KBM-7 (cell line): ENCODE results near the gene CELF2.
A peak's percentile ranks its signal among the peaks of the same experiment; 100 is the strongest.

ENCODE experiments used
- DNase-seq: peaks from one replicate; pipeline ENCODE4 v3.0.0-alpha.2; 2015
- in situ Hi-C: fragments of 300-500 bp; cut with MboI; formaldehyde crosslinking; loops from 2 replicates; pipeline ENCODE4 v1.14.3; 2020; ENCODE audit warnings: low sequenced_read_pairs, low pct_unique_long_range_greater_than_20kb, mixed read lengths

The CELF2 gene

DNA sequence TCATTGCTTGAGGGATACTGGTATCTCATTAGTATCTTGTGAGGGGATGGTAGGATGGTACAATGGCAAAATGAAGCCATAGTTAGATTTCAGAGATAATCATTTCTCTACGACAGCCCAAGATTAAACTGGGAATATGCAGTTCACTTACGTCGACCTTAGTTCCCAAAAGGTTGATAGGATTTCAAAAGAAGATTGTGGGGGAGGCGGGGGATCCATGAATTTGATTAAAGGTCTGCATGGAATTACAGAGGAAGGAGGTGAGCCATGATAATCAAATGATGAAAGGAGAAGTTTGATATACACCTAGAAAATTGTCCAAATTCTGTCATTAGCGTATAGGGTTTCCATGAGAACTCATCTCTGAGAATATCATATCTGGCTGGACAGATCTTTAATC lies 206.6 kb downstream of the CELF2 start:
- DNase-seq: no peak
- in situ Hi-C loops: no loop called here

DNA sequence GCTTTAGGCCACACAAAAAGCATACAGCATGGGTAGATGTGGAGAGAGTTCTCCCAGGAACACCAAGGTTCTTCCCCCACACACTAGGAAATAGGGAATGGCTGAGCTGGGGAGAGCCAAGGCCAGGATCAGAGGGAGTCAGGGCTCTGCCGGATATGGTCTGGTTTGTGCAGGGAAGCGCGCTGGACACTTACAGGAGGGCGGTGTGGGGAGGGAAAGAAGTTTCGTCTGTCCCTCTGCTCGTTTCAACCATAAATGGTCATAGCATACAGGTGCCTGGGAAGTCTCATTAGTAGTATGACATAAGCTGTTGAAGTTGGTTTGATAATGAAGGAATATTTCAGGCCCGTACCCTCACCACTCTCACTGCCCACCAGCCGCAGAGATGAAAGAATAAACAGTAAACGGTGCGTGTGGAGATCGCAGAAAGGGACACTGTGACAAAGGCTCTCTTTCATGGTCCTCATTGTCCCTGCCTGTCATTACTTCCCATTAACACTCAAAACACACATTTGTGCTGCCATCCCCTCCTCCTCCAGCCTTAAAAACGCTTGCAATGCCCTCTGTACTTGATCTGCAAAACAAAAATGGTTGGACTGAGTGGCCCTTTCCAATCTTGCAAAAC lies 207.2 kb downstream of the CELF2 start:
- in situ Hi-C loops: no loop called here

DNA sequence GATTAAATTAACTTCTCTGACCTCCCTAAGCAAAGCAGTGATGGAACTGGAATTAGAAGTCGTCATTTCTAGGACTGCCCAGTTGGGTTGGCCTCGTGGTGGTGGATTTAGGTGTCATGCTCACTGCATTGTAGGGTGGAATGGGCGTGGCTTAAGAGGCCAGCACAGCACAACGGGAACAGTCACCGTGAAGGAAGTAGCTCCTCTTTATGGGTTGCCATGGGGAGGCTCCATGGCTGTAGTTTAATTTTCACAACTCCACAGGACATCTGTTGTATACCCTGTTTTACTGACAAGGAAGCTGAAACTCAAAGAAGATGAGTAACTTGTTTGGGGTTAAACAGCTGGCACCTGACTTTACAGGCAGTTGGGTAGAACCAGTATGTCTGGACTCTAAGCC lies 208.3 kb downstream of the CELF2 start:
- in situ Hi-C loops: no loop called here
- DNase-seq: peak; percentile 72

More for the DNA sequence above, 207.2 kb downstream of the CELF2 start:
- no peak for DNase-seq

DNA sequence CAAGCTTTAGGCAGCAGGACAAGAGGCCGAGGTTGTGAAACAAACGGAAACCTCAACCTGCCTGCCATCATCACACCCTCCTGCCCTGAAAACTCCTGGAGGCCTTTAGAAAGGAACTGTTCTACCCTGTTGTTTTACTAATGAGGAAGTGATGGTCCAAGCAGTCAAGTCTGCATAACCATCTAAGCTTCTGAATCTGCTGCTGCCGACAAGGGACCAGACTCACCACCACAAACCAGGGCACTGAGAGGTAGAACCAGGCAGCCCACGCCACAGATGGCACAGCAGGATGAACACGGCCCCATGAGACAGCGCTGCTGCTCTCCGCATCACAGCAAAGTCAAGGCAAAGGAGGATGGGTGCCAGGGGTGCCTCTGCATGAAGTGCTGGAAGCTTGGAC lies 209.4 kb downstream of the CELF2 start:
- no peak for DNase-seq
- in situ Hi-C loops: no loop called here

DNA sequence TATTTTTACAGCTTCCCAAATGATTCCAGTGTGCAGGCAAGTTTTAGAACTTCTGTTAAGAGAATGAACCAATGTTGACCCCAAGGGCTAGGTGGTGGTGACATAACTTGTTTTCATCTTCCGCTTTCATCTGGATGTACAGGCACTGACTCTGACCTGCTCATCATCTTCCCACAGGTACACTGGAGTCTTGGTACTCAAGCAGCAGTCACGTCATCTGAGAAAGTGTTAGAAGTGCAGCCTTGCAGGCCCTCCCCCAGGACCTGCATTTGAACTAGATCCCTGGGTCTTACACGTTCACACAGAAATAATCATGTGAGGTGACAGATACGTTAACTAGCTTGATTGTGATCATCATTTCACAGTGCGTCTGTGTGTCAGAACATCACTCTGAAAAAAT lies 212.2 kb downstream of the CELF2 start:
- DNase-seq: no peak
- in situ Hi-C loops: no loop called here

DNA sequence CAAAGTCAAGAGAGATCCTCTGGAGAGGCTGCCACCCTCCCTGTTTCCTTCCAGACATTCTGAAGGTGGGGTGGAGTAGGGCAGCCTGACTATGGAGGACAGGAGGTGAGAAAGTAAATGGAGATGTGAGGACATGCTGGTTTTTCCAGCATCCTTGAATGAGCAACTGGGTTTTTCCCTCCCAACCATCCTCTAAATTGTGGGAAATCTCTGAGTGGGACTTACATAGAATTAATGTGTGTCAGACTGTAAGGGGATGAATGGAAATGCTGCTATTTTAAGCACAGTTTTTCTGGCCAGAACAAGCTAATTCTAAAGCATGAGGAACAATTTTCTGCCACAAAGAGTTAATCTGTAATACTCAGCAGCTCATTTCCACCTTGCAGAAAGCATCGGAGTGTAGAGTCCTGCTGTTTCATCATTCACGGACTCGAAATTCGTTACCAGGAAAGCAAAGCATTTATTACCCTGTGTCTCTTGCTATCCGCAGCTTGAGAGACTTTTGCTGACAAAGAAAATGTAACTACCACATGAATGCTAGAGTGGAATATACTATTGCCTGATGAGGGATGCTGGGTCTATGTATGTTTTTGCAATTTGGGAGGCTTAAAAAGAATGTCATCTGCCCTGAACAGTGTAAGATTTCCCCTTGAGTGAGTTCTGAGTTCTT lies 213.0 kb downstream of the CELF2 start:
- no peak for DNase-seq
- in situ Hi-C loops: no loop called here

DNA sequence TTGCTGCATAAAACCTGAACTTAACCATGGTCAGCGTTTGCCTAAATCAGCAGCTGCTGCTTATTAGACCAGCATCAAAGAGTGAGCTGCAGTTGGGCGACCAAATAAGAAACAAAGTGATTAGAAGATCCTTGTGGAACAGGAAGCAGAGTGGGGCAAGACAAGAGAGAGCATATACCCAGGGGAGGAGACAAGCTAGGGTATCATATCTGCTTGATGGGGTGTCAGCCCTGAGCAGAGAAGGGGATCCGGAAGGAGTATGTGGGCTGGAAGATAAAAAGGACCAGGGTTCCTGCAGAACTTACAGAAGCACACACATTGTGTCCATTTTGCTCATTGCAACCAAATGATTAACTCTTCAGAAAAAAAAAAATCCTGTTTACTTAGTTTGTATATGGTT lies 213.6 kb downstream of the CELF2 start:
- in situ Hi-C loops: no loop called here
- DNase-seq: no peak

DNA sequence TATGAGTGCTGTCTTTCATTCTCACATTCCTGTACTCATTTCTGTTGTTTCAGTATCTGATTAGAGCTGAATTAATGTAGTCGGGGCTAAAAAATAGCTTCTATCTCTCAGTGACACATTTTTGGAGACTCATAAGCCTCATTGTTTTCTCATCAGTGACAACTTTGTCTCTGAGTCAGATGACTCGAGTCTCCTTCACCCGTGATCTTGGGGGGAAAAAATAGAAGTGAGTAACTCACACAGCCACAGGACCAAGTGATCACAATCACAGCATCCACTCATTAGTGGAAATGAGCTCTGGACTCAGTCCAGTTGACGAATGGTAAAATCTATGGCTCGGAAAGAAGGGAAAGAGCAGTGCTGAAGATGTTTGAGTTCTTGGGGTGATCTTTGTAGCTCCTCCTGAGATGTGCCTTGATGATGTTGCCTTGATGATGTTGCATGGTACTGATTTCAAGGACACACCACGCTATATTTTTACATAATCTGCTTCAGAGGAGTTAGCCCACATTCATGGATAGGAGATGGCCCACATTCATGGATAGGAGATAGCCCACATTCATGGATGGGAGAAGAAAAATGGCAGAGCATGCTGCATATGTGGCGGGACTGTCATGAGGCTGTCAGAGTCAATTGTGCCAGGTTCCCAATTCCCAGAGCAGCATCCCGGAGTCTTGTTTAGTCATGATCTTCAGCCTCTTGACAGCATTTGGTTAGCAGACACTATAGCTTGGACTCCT lies 214.7 kb downstream of the CELF2 start:
- DNase-seq: no peak
- in situ Hi-C loops: no loop called here

DNA sequence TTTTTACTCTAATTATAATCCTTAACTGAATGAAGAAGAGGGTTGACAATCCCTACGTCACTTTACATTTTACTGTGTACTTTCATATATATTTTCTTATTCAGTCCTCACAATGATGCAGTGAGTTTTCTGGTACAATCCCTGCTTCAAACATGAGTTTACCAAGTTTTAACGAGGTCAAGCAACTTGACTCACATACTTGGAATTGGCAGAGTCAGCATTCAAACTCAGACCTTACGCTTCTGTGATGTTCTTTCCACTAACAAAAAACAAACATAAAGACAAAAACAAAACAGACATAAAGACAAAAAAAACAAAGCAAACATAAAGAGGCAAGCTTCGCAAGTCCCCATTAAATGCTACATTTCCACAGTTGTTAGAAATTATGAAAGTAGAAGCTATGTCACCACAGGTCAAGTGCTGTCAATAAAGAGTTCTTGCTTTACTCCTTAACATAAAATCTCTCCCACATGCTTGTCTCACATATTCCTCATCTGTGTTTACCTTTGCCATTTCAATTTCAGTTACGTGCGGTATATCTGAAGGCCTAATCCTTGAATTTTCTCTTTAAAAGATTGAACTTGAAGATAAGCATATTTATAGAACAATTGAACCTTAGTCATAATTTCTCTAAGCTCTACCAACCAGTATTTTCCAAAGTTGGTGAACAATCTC lies 217.3 kb downstream of the CELF2 start:
- in situ Hi-C loops: no loop called here
- no peak for DNase-seq

DNA sequence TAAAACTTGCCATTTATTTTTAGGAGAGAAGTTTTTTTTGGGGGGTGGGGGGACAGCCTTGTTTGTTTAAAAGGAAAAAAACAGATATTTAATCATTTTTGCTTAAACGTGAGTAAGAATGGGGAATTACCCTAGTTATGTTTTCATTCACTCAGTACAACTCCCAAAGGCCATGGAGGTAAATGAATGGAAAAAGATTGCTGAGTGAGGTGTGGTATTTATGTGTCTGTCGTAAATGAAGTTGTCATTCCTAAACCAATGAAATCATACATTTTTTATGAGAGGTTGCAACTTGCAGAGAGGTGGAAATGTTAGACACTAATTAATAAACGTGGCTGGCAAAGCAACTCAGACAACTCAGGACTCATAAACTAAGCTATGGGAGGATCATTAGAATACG lies 218.1 kb downstream of the CELF2 start:
- in situ Hi-C loops: no loop called here
- DNase-seq: no peak

DNA sequence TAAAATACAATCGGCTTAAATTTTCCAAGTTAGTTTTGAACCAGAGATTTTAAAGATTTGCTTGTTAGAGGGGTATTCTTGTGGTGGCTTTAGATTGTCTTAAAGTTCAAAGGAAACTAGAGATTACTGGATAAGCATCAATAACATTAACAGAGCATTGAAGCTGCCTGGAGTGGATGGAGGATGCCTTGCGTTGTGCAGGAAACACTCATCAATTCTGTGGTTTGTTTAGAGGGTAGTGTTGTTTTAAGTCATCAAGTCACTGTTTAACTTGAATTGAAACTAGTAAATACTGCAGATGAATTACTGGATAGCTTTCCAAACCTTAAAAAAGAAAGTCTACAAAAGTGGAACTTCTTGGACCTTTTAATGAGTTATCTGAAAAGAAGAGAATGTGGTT lies 218.6 kb downstream of the CELF2 start:
- no peak for DNase-seq
- in situ Hi-C loops: no loop called here

DNA sequence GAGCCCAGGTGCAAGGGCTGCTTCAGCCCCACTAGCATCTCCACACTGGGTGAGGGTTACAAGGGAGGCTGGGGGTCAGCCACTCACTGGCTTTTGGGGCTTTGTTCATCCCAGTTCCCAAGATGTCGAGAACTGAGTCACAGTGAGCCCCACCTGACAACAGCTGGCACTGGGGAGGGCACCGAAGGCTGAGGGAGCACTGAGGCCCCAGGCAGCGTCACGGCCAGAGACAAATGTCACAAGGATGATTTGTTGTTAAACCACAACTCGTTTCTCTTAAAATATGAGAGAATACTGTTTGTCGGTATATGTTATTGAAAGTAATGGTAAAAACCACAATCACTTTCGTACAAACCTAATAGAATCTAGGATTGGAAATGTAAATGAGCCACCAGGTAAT lies 219.9 kb downstream of the CELF2 start:
- no peak for DNase-seq
- in situ Hi-C loops: no loop called here

DNA sequence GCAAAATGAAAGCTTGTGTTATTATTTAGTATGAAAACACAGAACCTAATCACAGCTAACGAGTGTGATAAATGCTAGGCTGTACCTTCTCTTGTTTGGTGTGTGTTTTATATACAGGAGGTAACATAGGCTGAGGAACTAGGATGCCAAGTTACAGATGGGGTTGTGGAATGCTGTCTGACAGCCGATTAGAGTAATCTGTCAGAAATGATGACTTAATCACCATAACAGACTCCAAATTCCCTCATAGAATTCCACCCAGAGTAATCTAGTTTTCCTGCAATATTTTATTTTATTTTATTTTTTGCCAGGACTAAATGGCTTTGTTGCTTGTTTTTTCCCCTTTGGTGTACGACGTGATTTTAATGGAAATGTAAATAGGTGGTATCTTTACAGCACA lies 221.2 kb downstream of the CELF2 start:
- DNase-seq: no peak
- in situ Hi-C loops: no loop called here

DNA sequence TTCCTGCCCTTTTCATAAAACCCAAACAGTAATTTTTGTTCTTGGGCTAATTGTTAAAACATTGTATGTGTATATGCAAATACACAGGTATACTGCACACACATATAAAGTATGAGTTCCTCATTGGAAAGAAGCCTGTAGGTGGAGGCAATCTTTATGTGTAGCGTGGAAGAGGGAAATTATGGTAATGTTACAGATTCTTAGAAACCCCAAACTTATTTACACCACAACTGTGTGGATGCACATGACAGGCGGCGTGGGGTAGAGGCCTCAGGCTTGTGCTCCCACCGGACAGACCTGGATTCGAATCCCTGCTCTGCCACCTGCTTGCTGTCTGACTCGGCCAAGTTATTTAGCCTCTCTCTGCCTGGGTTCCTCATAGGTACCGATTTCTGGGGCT lies 223.0 kb downstream of the CELF2 start:
- DNase-seq: no peak
- in situ Hi-C loops: no loop called here

DNA sequence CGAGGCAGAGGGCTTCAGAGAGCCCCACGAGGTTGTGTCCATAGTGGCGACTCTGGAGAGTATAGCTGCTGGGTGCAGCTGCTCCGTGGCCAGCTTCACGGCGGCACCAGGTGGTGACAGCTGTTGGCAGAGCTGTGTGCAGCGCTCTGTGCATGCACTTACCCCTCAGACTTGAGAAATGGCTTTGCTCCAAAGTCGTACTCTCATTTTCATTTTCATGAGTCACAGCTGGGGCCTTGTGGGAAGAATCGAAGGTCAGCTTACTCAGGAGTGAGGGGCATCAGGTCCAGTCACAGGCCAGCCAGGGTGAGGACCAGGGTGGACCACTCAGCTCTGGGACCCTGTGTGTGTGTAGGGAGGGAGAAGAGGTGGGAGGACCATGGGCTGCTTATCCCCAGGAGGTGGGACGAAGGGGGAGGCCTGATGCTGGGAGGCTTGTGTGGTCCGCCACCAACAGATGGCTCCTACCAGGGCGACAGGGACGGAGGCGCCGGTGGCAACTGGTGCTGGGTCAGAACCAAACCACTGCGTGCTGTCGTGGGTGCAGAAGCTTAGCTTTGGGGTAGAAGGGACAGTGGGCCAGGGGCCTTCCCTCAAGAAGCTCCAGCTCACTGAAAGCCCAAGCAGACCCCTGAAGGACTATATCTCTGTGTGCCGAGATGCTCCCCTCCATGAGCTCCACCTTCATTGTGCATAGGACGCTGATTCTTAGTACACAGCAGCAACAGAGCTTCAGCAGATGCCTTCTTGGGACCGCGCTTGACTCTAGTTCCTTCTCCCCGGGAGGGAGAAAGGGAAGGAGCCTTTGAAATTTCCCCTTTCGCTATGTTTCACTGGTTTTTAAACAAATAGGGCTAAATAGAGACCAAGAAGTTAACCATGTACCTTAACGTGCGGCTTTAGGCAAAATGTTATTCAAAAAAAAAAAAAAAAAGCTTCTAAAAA lies 225.0 kb downstream of the CELF2 start:
- DNase-seq: no peak

DNA sequence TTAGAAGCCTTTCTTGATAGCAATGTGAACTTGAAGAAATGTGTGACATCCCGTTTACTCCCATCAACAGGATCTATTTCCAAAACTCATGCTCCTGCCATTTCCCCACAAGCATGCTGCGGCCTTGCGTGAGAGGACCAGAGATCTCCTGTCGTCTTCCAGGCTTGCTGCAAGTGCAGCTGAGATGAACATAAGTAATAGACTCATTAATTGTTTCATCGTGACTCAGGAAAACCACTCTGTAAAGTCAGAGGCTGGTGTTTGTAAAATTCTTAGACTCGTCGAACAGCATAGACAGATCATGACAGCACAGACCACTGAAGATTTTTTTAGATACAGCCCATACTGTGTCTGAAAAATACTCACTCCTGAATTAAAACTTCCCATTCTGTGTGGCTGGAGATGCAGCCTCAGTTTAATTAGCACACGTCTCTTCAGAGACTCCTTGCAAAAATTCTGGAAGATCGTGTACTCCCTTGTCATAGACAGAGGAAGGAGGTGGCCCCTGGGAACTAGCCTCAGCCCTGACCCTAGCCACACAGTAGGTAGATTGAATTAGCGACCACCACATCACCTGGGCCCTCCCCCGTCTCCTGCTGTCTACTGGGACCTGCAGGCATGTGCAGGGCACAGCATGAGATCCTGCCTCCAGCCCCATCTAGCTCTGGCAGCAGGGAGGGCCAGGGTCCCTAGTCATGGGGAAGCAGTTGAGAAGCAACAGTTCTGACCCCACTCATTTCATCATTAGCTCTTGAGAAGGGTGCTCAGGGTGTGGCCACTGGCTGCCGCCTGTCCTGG lies 226.0 kb downstream of the CELF2 start:
- in situ Hi-C loops: no loop called here
- no peak for DNase-seq

More for the DNA sequence above, 225.0 kb downstream of the CELF2 start:
- in situ Hi-C loops: no loop called here

DNA sequence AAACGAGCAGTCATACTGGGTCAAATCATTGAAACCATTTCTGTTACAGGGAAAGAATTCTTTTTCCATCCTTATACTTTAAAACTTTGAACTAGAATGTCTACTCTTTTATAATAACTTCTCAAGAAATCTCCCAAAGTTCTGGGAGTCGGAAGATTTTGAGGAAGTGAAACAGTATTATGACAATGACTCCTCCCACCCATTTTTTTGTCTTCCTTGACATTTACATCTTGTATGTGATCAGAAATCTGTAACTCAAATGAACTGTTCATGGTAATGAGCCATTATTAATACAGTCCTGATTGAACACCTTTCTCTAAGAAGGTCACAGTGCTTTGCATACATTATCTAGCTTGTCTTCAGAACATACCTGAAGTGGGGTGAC lies 227.4 kb downstream of the CELF2 start:
- DNase-seq: peak; percentile 38
- in situ Hi-C loops: no loop called here

DNA sequence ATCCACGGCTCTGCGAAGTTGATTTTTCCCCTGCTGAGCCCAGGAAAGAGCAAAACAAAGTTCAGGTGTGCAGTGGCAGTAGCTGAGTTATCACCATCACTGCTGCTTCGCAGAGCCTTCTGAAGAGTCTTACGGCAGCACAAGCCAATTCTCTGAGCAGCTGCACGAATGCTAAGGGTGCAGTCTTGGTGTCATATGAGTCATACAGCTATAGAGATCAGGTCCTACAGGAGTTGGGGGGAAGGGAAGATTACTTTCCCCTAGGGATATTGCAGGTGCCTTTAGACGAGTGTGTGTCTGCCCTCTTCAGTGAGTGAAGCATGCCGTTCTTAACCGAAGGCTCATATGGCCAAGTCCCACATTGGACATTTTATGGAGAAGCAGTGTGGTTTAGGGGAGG lies 227.8 kb downstream of the CELF2 start:
- DNase-seq: no peak
- in situ Hi-C loops: no loop called here
